Activated T-cell treated with anti-CD3 and anti-CD28 coated beads, Interleukin-2, amount 50 U/mL, for 24 hours (primary cell): ENCODE results near the gene ERCC5.

Experiments used
- DNase-seq: peaks from one replicate; pipeline ENCODE4 v3.0.0-alpha.2; 2020
- H3K27ac Mint-ChIP-seq: 2 replicates; pipeline ENCODE4 v1.8.0; 2020; ENCODE audit warnings: mild to moderate bottlenecking, mixed read lengths
- H3K27me3 Mint-ChIP-seq: 2 replicates; pipeline ENCODE4 v1.8.0; 2020; ENCODE audit warnings: mixed read lengths
- H3K36me3 Mint-ChIP-seq: 2 replicates; pipeline ENCODE4 v1.8.0; 2020; ENCODE audit warnings: low read depth, mixed read lengths
- H3K4me1 Mint-ChIP-seq: 2 replicates; pipeline ENCODE4 v1.8.0; 2020; ENCODE audit warnings: low read depth, mixed read lengths
- H3K4me3 Mint-ChIP-seq: 2 replicates; pipeline ENCODE4 v1.8.0; 2020; ENCODE audit warnings: mild to moderate bottlenecking, moderate library complexity, mixed read lengths
- H3K9me3 Mint-ChIP-seq: 2 replicates; pipeline ENCODE4 v1.8.0; 2020; ENCODE audit warnings: mixed read lengths

The ERCC5 gene

DNA sequence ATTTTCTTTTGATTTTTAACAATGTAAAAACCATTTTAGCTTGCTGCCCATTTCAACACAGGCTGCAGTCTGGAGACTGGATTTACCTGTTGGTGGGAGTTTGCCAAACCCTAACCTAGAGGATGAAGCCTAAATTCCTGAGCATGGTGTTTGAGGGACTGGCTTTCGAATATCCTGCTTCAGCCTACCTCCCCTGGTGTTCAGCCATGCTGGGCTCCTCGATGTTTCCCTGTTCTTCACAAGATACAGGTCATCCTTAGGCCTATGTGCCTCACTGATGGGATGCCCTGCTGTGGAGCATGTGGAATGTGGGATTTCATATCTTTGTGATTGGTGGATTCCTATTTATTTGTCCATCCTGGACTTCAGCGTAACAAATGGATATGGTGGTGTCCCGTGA is 20.4 kb upstream of the ERCC5 start:
- H3K27ac Mint-ChIP-seq: no peak overlapping the region
- no peaks in the 10 kb centered on the region for H3K9me3 Mint-ChIP-seq
- peaks cover 50% of the 10 kb centered on the region for H3K36me3 Mint-ChIP-seq
- H3K4me3 Mint-ChIP-seq: no peak overlapping the region
- DNase-seq: no peak
- no peaks in the 10 kb centered on the region for H3K27me3 Mint-ChIP-seq
- H3K4me1 Mint-ChIP-seq: no peaks in the 10 kb centered on the region

DNA sequence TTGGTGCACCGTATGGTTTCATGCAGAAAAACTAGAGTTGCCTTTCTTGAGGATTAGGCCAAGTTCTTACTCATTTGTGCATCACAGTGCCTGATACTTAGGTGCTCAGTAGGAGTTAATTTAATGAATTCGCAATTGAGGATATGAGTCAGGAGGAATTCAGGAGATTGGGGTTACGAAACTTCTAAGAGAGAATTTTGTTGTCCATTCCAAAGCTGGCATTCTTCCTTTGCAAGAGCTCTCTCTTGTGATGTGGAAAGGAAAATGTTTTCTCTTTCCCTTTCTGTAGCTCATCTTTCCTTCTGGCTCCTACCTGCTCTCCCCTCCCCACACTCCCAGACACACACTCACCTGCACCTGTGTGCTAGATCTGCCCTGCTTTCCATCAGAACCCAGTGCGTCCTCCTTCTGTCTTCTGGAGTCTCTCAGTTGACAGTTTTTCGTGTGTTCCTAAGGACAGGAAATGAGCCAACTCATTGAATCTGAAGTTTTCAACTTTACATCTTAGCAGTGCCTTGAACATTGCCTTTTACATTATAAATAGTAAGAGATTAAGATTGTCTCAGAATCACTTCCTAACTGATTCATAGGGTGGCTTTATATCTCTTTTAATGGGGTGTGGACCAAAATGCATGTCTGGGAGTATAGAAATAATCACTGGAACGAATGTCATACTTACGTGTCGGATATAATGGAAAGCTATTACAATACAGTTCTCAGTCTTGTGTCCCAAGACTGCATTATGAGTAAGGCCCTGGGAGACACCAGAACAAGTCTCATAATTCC is 19.7 kb upstream of the ERCC5 start:
- peaks cover 45% of the 10 kb centered on the region for H3K36me3 Mint-ChIP-seq
- H3K27ac Mint-ChIP-seq: no peak overlapping the region
- no peak for DNase-seq
- no peaks in the 10 kb centered on the region for H3K27me3 Mint-ChIP-seq
- no peak overlapping the region for H3K4me3 Mint-ChIP-seq
- H3K4me1 Mint-ChIP-seq: no peaks in the 10 kb centered on the region
- H3K9me3 Mint-ChIP-seq: no peaks in the 10 kb centered on the region

GRCh38 chr13:102830646-102831045 is 15.2 kb upstream of the ERCC5 start:
- Mint-ChIP-seq H3K27ac (no peak overlapping the region), H3K4me1 (no peaks in the 10 kb centered on the region), H3K9me3 (no peaks in the 10 kb centered on the region), H3K27me3 (no peaks in the 10 kb centered on the region), H3K36me3 (peaks cover 40% of the 10 kb centered on the region), H3K4me3 (no peak overlapping the region)
- DNase-seq: no peak

DNA sequence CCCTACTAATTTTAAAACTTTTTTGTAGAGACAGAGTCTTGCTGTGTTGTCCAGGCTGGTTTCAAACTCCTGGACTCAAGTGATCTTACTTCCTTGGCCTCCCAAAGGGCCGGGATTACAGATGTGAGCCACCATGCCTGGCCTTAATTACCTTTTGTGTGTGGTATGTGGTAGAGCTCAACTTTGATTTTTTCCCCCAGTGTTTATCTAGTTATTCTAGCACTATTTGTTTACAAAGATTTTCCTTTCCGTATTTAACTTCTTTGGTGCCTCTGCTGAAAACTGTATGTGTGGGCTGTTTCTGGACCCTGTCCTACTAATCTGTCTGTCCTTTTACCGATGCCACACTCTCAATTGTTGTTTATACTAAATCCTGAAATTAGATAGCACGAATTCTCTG is 9.4 kb upstream of the ERCC5 start:
- H3K9me3 Mint-ChIP-seq: no peaks in the 10 kb centered on the region
- no peaks in the 10 kb centered on the region for H3K4me1 Mint-ChIP-seq
- no peak overlapping the region for H3K4me3 Mint-ChIP-seq
- H3K36me3 Mint-ChIP-seq: peaks cover 51% of the 10 kb centered on the region
- H3K27ac Mint-ChIP-seq: no peak overlapping the region
- no peak for DNase-seq
- no peaks in the 10 kb centered on the region for H3K27me3 Mint-ChIP-seq

- Mint-ChIP-seq H3K36me3 (peaks cover 45% of the 10 kb centered on the region), H3K4me1 (no peaks in the 10 kb centered on the region), H3K27ac (no peak overlapping the region), H3K27me3 (no peaks in the 10 kb centered on the region), H3K4me3 (no peak overlapping the region), H3K9me3 (no peaks in the 10 kb centered on the region)
- DNase-seq: no peak
Observed at GRCh38 chr13:102838273-102838672, 7.6 kb upstream of the ERCC5 start.

DNA sequence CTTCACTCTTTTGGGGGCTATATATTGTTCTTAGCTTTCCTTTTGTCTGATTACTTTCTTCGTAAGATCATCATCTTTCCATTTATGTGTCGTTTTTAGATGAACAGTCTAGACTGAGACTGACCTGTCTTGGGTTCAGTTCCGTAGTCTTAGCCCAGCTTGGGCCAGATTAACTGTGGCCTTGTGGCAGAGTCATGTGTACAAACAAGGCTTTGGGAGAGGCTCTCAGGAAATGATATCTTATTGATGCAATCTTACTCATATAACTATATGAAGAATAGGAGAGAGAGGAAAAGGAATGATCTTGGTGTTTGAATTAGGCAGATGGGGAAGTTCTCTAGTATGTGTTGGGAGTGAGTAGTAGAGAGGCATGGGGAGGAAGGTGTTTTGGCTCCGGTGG is 6.8 kb upstream of the ERCC5 start:
- Mint-ChIP-seq H3K9me3 (no peaks in the 10 kb centered on the region), H3K27ac (no peak overlapping the region), H3K36me3 (peaks cover 40% of the 10 kb centered on the region), H3K4me1 (no peaks in the 10 kb centered on the region), H3K27me3 (no peaks in the 10 kb centered on the region), H3K4me3 (no peak overlapping the region)
- no peak for DNase-seq

GRCh38 chr13:102839462-102839861 is 6.4 kb upstream of the ERCC5 start:
- no peaks in the 10 kb centered on the region for H3K9me3 Mint-ChIP-seq
- H3K27ac Mint-ChIP-seq: no peak overlapping the region
- no peak for DNase-seq
- H3K27me3 Mint-ChIP-seq: no peaks in the 10 kb centered on the region
- peaks cover 36% of the 10 kb centered on the region for H3K36me3 Mint-ChIP-seq
- no peak overlapping the region for H3K4me3 Mint-ChIP-seq
- peaks cover 2% of the 10 kb centered on the region for H3K4me1 Mint-ChIP-seq

DNA sequence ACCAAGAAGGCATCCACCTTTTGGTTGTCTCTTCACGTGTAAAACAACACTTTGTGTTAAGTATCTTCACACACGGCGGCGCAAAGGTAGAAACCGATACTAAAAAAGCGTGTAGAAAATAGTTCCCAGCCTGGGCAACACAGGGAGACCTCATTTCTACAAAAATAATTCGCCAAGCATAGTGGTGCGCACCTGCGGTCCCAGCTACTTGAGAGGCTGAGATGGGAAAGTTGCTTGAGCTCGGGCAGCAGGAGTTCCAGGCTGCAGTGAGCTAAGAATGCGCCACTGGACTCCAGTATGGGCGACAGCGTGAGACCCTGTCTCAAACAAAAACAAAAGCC is 573 bp upstream of the ERCC5 start:
- Mint-ChIP-seq H3K36me3 (peaks cover 46% of the 10 kb centered on the region), H3K27me3 (no peaks in the 10 kb centered on the region), H3K4me1 (peaks cover 35% of the 10 kb centered on the region), H3K4me3 (peak overlapping the region; percentile 90), H3K9me3 (no peaks in the 10 kb centered on the region), H3K27ac (peak overlapping the region; percentile 96)
- no peak for DNase-seq

- peaks cover 46% of the 10 kb centered on the region for H3K36me3 Mint-ChIP-seq
- DNase-seq: peak; percentile 66
- H3K4me3 Mint-ChIP-seq: peak overlapping the region; percentile 90
- peaks cover 40% of the 10 kb centered on the region for H3K4me1 Mint-ChIP-seq
- H3K9me3 Mint-ChIP-seq: no peaks in the 10 kb centered on the region
- peak overlapping the region; percentile 96 for H3K27ac Mint-ChIP-seq
- no peaks in the 10 kb centered on the region for H3K27me3 Mint-ChIP-seq
Observed at GRCh38 chr13:102846261-102847015, 606 bp downstream of the ERCC5 start.

GRCh38 chr13:102847272-102848234 is 1.7 kb downstream of the ERCC5 start:
- DNase-seq: no peak
- Mint-ChIP-seq H3K4me1 (peaks cover 45% of the 10 kb centered on the region), H3K4me3 (peak overlapping the region; percentile 90), H3K9me3 (no peaks in the 10 kb centered on the region), H3K27ac (peak overlapping the region; percentile 96), H3K27me3 (no peaks in the 10 kb centered on the region), H3K36me3 (peaks cover 55% of the 10 kb centered on the region)

DNA sequence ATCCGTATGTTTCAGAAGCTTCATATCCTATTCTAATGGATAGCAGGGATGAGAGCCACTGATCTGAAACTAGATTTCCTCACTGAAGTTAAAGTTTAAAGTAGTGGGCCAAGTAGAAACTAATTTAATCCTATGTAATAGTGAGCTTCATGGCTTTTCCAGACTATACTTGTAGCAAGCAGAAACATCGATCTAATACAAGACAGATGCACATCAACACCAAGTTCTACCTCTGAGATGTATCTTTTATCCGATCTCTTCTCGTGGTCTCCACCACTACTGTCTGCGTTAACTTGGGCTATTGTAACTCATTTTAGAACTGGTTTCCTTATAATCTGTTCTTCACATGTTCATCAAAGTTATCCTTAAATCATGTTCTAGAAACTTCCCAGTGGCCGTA is 3.1 kb downstream of the ERCC5 start:
- H3K36me3 Mint-ChIP-seq: peaks cover 67% of the 10 kb centered on the region
- no peaks in the 10 kb centered on the region for H3K9me3 Mint-ChIP-seq
- DNase-seq: no peak
- H3K27ac Mint-ChIP-seq: peak overlapping the region; percentile 83
- H3K4me3 Mint-ChIP-seq: peak overlapping the region; percentile 7
- no peaks in the 10 kb centered on the region for H3K27me3 Mint-ChIP-seq
- peaks cover 54% of the 10 kb centered on the region for H3K4me1 Mint-ChIP-seq

DNA sequence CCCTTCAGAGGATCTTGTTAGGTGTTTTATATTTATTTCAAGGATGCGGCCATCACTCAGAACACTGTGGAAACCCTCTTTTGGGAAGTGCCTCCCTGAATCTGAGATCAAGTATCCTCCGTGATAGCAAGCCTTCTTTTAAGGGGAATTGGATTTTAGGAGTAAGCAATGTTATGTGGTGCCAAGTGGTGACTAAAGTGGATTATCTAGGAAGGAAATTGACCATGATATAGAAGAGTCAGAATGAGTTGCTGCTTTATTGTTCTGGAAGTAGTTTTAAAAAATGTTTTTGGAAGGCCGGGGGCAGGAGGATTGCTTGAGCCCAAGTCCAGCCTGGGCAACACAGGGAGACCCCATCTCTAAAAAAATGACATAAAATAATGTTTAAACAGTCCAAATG is 6.7 kb downstream of the ERCC5 start:
- H3K36me3 Mint-ChIP-seq: peaks cover 78% of the 10 kb centered on the region
- no peak for DNase-seq
- H3K27ac Mint-ChIP-seq: peak overlapping the region; percentile 16
- no peaks in the 10 kb centered on the region for H3K9me3 Mint-ChIP-seq
- H3K4me1 Mint-ChIP-seq: peaks cover 59% of the 10 kb centered on the region
- no peaks in the 10 kb centered on the region for H3K27me3 Mint-ChIP-seq
- H3K4me3 Mint-ChIP-seq: no peak overlapping the region

GRCh38 chr13:102854675-102855074 is 8.8 kb downstream of the ERCC5 start:
- Mint-ChIP-seq H3K36me3 (peaks cover 81% of the 10 kb centered on the region), H3K27ac (peak overlapping the region; percentile 89), H3K27me3 (no peaks in the 10 kb centered on the region), H3K4me3 (peak overlapping the region; percentile 42), H3K9me3 (no peaks in the 10 kb centered on the region), H3K4me1 (peaks cover 46% of the 10 kb centered on the region)
- no peak for DNase-seq

DNA sequence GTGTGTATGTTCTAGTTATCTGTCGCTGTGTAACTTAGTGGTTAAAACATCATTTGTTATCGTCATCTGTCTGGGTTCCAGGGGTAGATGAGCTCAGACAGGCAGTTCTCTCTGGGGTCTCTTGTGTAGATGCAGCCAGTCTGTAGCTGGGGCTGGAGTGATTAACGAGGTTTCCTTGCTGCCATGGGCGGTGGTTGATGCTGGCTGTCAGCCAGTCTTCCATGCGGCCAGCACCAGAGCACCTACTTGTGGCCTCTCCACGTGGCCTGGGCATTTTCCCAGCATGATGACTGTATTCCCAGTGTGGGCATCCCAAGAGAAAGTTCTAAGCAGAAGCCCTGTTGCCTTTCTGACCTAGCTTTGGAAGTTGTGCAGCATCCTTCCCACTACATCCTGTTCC is 10.7 kb downstream of the ERCC5 start:
- Mint-ChIP-seq H3K27me3 (no peaks in the 10 kb centered on the region), H3K9me3 (no peaks in the 10 kb centered on the region), H3K36me3 (peaks cover 92% of the 10 kb centered on the region), H3K27ac (peak overlapping the region; percentile 12), H3K4me1 (peaks cover 35% of the 10 kb centered on the region), H3K4me3 (no peak overlapping the region)
- no peak for DNase-seq
